ENCODE results near the gene NHLH1.
"Not testable (repeated sequence)": the region's sequence is repeated elsewhere in the genome, so short reads cannot be mapped to it uniquely, and the experiment has no call there.

The NHLH1 gene

GRCh38 chr1:160367516-160367900, 637 bp downstream of the NHLH1 start:
- Mint-ChIP-seq H3K9me3 (no peaks in the 10 kb centered on the region), H3K36me3 (no peaks in the 10 kb centered on the region), H3K27ac (no peak overlapping the region), H3K4me3 (no peak overlapping the region), H3K4me1 (no peaks in the 10 kb centered on the region), H3K27me3 (no peaks in the 10 kb centered on the region)

GRCh38 chr1:160367934-160368923, 1.4 kb downstream of the NHLH1 start:
- Mint-ChIP-seq H3K4me1 (no peaks in the 10 kb centered on the region), H3K36me3 (no peaks in the 10 kb centered on the region), H3K27ac (no peak overlapping the region), H3K4me3 (no peak overlapping the region), H3K27me3 (no peaks in the 10 kb centered on the region), H3K9me3 (no peaks in the 10 kb centered on the region)

- Mint-ChIP-seq H3K4me1 (no peaks in the 10 kb centered on the region), H3K27me3 (no peaks in the 10 kb centered on the region), H3K4me3 (no peak overlapping the region), H3K27ac (no peak overlapping the region), H3K36me3 (no peaks in the 10 kb centered on the region), H3K9me3 (no peaks in the 10 kb centered on the region)
Observed at GRCh38 chr1:160369087-160369486, 2.2 kb downstream of the NHLH1 start.

GRCh38 chr1:160370561-160371345, 3.9 kb downstream of the NHLH1 start:
- Mint-ChIP-seq H3K27ac (no peak overlapping the region), H3K4me1 (peaks cover 4% of the 10 kb centered on the region), H3K4me3 (no peak overlapping the region), H3K27me3 (no peaks in the 10 kb centered on the region), H3K36me3 (no peaks in the 10 kb centered on the region), H3K9me3 (no peaks in the 10 kb centered on the region)

GRCh38 chr1:160371346-160371631, 4.4 kb downstream of the NHLH1 start:
- H3K9me3 Mint-ChIP-seq = no peaks in the 10 kb centered on the region
- H3K4me1 Mint-ChIP-seq = peaks cover 9% of the 10 kb centered on the region
- no peak overlapping the region for H3K27ac Mint-ChIP-seq
- H3K36me3 Mint-ChIP-seq = no peaks in the 10 kb centered on the region
- no peak overlapping the region for H3K4me3 Mint-ChIP-seq
- no peaks in the 10 kb centered on the region for H3K27me3 Mint-ChIP-seq

GRCh38 chr1:160371756-160372155, 4.9 kb downstream of the NHLH1 start:
- Mint-ChIP-seq H3K27ac (no peak overlapping the region), H3K9me3 (no peaks in the 10 kb centered on the region)

GRCh38 chr1:160373696-160374095, 6.8 kb downstream of the NHLH1 start:
- peaks cover 14% of the 10 kb centered on the region for H3K4me1 Mint-ChIP-seq
- no peaks in the 10 kb centered on the region for H3K9me3 Mint-ChIP-seq
- no peaks in the 10 kb centered on the region for H3K27me3 Mint-ChIP-seq
- no peak overlapping the region for H3K4me3 Mint-ChIP-seq
- no peaks in the 10 kb centered on the region for H3K36me3 Mint-ChIP-seq
- H3K27ac Mint-ChIP-seq = no peak overlapping the region

More at GRCh38 chr1:160371756-160372155, 4.9 kb downstream of the NHLH1 start:
- H3K36me3 Mint-ChIP-seq = no peaks in the 10 kb centered on the region
- H3K27me3 Mint-ChIP-seq = no peaks in the 10 kb centered on the region
- H3K4me3 Mint-ChIP-seq = no peak overlapping the region
- H3K4me1 Mint-ChIP-seq = peaks cover 14% of the 10 kb centered on the region

- H3K36me3 Mint-ChIP-seq = no peaks in the 10 kb centered on the region
- no peak overlapping the region for H3K4me3 Mint-ChIP-seq
- H3K9me3 Mint-ChIP-seq = no peaks in the 10 kb centered on the region
- peaks cover 14% of the 10 kb centered on the region for H3K4me1 Mint-ChIP-seq
- no peaks in the 10 kb centered on the region for H3K27me3 Mint-ChIP-seq
- no peak overlapping the region for H3K27ac Mint-ChIP-seq
Observed at GRCh38 chr1:160374306-160375110, 7.6 kb downstream of the NHLH1 start.

- Mint-ChIP-seq H3K4me3 (no peak overlapping the region), H3K27me3 (no peaks in the 10 kb centered on the region), H3K4me1 (peaks cover 14% of the 10 kb centered on the region), H3K36me3 (no peaks in the 10 kb centered on the region), H3K27ac (no peak overlapping the region), H3K9me3 (no peaks in the 10 kb centered on the region)
Observed at GRCh38 chr1:160375788-160376524, 9.1 kb downstream of the NHLH1 start.

GRCh38 chr1:160376525-160377131, 9.8 kb downstream of the NHLH1 start:
- Mint-ChIP-seq H3K4me3 (no peak overlapping the region), H3K27ac (no peak overlapping the region)

GRCh38 chr1:160377585-160378206, 10.8 kb downstream of the NHLH1 start:
- Mint-ChIP-seq H3K27ac (no peak overlapping the region), H3K27me3 (no peaks in the 10 kb centered on the region), H3K9me3 (no peaks in the 10 kb centered on the region), H3K4me3 (no peak overlapping the region), H3K4me1 (peaks cover 14% of the 10 kb centered on the region), H3K36me3 (no peaks in the 10 kb centered on the region)

More at GRCh38 chr1:160376525-160377131, 9.8 kb downstream of the NHLH1 start:
- Mint-ChIP-seq H3K27me3 (no peaks in the 10 kb centered on the region), H3K9me3 (no peaks in the 10 kb centered on the region), H3K4me1 (peaks cover 14% of the 10 kb centered on the region), H3K36me3 (no peaks in the 10 kb centered on the region)

GRCh38 chr1:160384812-160385211, 17.9 kb downstream of the NHLH1 start:
- H3K4me3 Mint-ChIP-seq, H3K27me3 Mint-ChIP-seq, H3K9me3 Mint-ChIP-seq, H3K4me1 Mint-ChIP-seq, H3K36me3 Mint-ChIP-seq, H3K27ac Mint-ChIP-seq: not testable (repeated sequence)

GRCh38 chr1:160388406-160388805, 21.5 kb downstream of the NHLH1 start:
- not testable (repeated sequence) for H3K27ac Mint-ChIP-seq, H3K4me1 Mint-ChIP-seq, H3K4me3 Mint-ChIP-seq, H3K9me3 Mint-ChIP-seq, H3K27me3 Mint-ChIP-seq, H3K36me3 Mint-ChIP-seq

- H3K27ac Mint-ChIP-seq = no peak overlapping the region
- no peaks in the 10 kb centered on the region for H3K9me3 Mint-ChIP-seq
- H3K27me3 Mint-ChIP-seq = no peaks in the 10 kb centered on the region
- H3K4me1 Mint-ChIP-seq = peaks cover 4% of the 10 kb centered on the region
- H3K36me3 Mint-ChIP-seq = no peaks in the 10 kb centered on the region
- no peak overlapping the region for H3K4me3 Mint-ChIP-seq
Observed at GRCh38 chr1:160394673-160395072, 27.8 kb downstream of the NHLH1 start.
